ENCODE results near the gene FCHSD2.

The FCHSD2 gene

DNA sequence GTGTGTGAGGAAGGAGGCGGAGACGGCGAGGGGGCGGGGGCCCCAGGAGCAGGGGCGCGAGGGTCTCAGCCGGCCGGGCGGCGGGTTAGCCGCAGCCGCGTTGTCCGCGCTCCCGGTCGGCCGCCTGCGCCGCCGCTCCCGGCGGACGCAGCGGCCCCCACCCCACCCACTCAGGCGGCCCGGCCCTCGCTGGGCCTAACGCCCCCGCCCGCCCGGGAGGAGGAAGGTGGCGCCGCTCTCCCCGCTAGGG lies at the start of gene FCHSD2:
Gene FCHSD2 (minus strand): TSS at position 191 of the 250 bp plus-strand sequence. CDS start 441 bp downstream, outside the sequence.
- H3K27ac Mint-ChIP-seq = peak within 1 kb of the TSS; percentile 94
- no peaks in the 10 kb centered on the region for H3K27me3 Mint-ChIP-seq (ENCODE audit: low read depth)
- no peaks in the 10 kb centered on the region for H3K9me3 Mint-ChIP-seq
- H3K4me1 Mint-ChIP-seq (ENCODE audit: low read depth) = peaks cover 42% of the 10 kb centered on the region
- peak within 1 kb of the TSS; percentile 88 for H3K4me3 Mint-ChIP-seq
- no peak for DNase-seq (ENCODE audit: low spot score)
- peaks cover 28% of the 10 kb centered on the region for H3K36me3 Mint-ChIP-seq (ENCODE audit: low read depth)

DNA sequence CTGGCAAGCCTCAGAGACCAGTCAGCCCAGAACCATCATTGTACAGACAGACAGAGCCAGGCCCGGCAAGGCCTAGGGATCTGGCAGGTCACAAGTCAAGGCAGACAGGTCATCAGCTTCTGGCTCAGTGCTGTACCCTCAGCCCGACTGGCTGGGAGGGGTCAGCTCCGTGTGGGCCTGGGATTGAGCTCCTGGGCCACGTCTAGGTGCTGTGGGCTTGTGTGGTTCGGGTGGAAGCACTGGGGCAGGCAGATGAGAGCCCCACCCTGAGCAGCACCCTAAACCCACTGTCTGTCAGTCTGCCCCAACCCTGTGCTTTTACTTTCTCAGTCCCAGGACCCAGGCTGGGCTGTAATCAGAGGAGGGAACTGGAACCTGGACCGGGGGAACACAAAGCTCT lies 49.0 kb upstream of the FCHSD2 start:
- no peak overlapping the region for H3K4me3 Mint-ChIP-seq
- DNase-seq (ENCODE audit: low spot score) = no peak
- no peak overlapping the region for H3K27ac Mint-ChIP-seq
- no peaks in the 10 kb centered on the region for H3K9me3 Mint-ChIP-seq
- H3K27me3 Mint-ChIP-seq (ENCODE audit: low read depth) = peaks cover 5% of the 10 kb centered on the region
- peaks cover 9% of the 10 kb centered on the region for H3K4me1 Mint-ChIP-seq (ENCODE audit: low read depth)
- no peaks in the 10 kb centered on the region for H3K36me3 Mint-ChIP-seq (ENCODE audit: low read depth)

GRCh38 chr11:73190557-73190885 lies 48.4 kb upstream of the FCHSD2 start:
- no peaks in the 10 kb centered on the region for H3K36me3 Mint-ChIP-seq (ENCODE audit: low read depth)
- peaks cover 7% of the 10 kb centered on the region for H3K27me3 Mint-ChIP-seq (ENCODE audit: low read depth)
- no peaks in the 10 kb centered on the region for H3K9me3 Mint-ChIP-seq
- H3K4me1 Mint-ChIP-seq (ENCODE audit: low read depth) = peaks cover 9% of the 10 kb centered on the region
- no peak for DNase-seq (ENCODE audit: low spot score)
- H3K4me3 Mint-ChIP-seq = no peak overlapping the region
- no peak overlapping the region for H3K27ac Mint-ChIP-seq

DNA sequence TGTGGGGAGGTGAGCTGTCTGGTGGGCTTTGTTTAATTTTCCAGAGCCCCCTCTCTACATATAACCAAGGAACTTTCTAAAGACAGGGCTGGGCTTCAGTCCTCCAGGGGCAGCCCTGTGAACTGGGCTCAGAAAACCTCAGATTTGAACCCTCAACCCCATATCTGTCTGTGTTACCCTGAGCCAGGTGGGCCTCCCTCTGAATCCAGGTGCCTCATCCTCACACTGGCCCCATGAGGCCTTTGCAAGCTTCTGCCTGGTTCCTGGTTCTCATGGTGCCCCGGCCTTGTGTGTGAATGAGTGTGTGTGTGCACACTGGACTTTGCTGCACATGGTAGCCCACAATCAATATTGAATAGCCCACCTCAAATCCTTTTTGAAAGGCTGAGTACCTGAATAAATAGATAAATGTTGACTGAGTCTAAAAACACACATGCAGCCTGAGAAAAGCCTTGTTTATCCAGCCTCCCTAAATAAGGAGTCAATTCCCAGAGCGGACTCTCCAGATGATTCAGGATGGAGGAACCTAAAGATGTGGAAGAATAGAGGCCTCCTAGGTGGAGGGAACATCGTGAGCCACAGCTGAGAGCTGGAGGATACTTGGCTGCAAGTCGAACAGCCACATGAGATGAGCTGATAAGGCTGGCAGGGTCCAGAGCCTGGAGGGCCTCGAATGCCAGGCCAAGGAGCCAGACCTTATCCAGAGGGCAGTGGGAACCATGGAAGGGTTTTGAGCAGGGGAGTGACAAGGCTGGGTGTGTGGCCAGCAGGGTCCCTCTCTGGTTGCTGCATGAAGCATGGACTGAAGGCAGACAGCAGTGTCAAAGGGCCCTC lies 47.8 kb upstream of the FCHSD2 start:
- peaks cover 13% of the 10 kb centered on the region for H3K4me1 Mint-ChIP-seq (ENCODE audit: low read depth)
- H3K36me3 Mint-ChIP-seq (ENCODE audit: low read depth) = no peaks in the 10 kb centered on the region
- no peak overlapping the region for H3K4me3 Mint-ChIP-seq
- no peak for DNase-seq (ENCODE audit: low spot score)
- H3K27me3 Mint-ChIP-seq (ENCODE audit: low read depth) = peaks cover 11% of the 10 kb centered on the region
- H3K27ac Mint-ChIP-seq = no peak overlapping the region
- H3K9me3 Mint-ChIP-seq = no peaks in the 10 kb centered on the region

DNA sequence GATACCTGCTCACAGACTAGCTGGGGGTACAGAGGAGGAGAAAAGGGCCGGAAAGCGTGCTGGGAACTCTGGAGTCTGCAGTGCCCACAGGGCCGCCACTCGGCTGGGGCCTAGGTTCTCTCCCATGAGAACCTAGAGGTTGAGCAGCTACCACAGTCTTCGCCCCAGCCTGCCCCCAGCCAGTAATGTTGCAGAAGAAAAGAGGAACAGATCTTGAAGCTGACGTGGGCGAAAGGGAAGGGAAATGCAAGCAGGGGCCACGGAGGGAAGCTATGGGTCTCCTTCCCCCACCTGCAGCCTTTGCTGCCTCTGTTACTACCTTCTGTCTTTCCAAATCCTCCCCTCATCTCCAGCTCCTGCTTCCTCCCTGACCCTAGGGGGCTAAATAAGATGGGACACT lies 47.2 kb upstream of the FCHSD2 start:
- DNase-seq (ENCODE audit: low spot score) = no peak
- no peak overlapping the region for H3K27ac Mint-ChIP-seq
- H3K4me1 Mint-ChIP-seq (ENCODE audit: low read depth) = peaks cover 17% of the 10 kb centered on the region

DNA sequence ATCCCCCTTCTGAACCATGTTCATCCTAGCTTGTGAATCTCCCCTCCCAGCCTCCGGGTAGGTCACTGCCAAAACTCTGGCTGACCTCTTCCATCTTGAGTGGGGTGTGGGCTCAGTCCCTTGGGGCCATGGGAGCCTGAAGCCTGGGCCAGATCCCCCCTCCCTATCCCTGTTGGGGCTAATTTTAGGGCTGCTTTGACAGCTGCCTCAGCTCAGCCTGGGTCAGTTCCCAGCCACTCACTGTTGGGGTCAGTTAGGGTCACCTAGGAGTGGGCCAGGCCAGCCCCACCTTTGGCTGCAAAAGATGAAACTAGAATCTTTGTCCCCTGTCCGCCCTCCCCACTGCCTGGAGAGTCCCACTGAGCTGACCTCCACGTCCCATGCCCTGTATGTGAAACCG lies 46.2 kb upstream of the FCHSD2 start:
- H3K9me3 Mint-ChIP-seq = no peaks in the 10 kb centered on the region
- peaks cover 22% of the 10 kb centered on the region for H3K27me3 Mint-ChIP-seq (ENCODE audit: low read depth)
- H3K4me1 Mint-ChIP-seq (ENCODE audit: low read depth) = peaks cover 18% of the 10 kb centered on the region
- no peak overlapping the region for H3K27ac Mint-ChIP-seq
- DNase-seq (ENCODE audit: low spot score) = no peak
- no peaks in the 10 kb centered on the region for H3K36me3 Mint-ChIP-seq (ENCODE audit: low read depth)
- H3K4me3 Mint-ChIP-seq = no peak overlapping the region

More for the DNA sequence above, 47.2 kb upstream of the FCHSD2 start:
- H3K9me3 Mint-ChIP-seq = no peaks in the 10 kb centered on the region
- H3K4me3 Mint-ChIP-seq = no peak overlapping the region
- H3K36me3 Mint-ChIP-seq (ENCODE audit: low read depth) = no peaks in the 10 kb centered on the region
- peaks cover 15% of the 10 kb centered on the region for H3K27me3 Mint-ChIP-seq (ENCODE audit: low read depth)

DNA sequence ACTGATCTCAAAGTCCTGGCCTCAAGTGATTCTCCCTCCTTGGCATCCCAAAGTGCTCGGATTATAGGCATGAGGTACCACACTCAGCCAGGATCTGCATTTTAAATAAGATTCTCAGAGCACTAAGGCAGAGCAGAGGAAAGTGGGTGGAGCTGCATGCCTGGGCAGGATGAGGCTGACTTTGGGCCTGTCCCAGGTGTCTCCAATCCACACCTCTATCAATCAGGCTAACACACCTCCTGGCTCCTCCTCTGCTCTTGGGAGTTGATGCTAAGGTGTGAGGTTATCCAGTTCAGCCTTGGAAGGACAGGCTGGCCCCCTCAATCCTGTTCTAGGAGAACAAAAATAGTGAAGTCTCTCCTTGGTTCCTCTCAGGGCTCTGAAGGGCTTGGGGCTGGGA lies 45.7 kb upstream of the FCHSD2 start:
- H3K36me3 Mint-ChIP-seq (ENCODE audit: low read depth) = no peaks in the 10 kb centered on the region
- H3K4me1 Mint-ChIP-seq (ENCODE audit: low read depth) = peaks cover 18% of the 10 kb centered on the region
- peaks cover 27% of the 10 kb centered on the region for H3K27me3 Mint-ChIP-seq (ENCODE audit: low read depth)
- no peak overlapping the region for H3K4me3 Mint-ChIP-seq
- H3K27ac Mint-ChIP-seq = no peak overlapping the region
- no peaks in the 10 kb centered on the region for H3K9me3 Mint-ChIP-seq
- no peak for DNase-seq (ENCODE audit: low spot score)

DNA sequence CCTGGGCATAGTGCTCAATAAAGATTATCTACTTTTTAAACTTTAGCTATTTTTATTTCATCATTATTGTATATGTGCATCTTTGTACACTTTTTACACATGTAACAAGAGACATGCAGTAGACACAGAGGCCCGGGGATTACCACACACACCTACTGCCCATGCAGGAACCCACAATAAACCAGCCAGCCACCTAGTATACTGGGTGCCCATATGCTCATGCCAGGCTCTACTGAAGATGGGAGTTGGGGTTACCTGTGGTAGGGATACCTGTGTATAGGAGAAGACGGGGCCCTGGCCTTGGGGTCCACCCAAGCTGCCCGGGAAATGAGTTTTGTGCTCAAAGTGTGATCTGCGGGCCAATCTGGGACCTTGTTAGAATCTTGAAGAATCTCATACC lies 44.8 kb upstream of the FCHSD2 start:
- Mint-ChIP-seq H3K27ac (no peak overlapping the region), H3K4me3 (no peak overlapping the region), H3K4me1 (ENCODE audit: low read depth) (peaks cover 18% of the 10 kb centered on the region), H3K9me3 (no peaks in the 10 kb centered on the region), H3K36me3 (ENCODE audit: low read depth) (no peaks in the 10 kb centered on the region), H3K27me3 (ENCODE audit: low read depth) (peaks cover 29% of the 10 kb centered on the region)
- DNase-seq (ENCODE audit: low spot score) = no peak

GRCh38 chr11:73186294-73186850 lies 44.3 kb upstream of the FCHSD2 start:
- Mint-ChIP-seq H3K27me3 (ENCODE audit: low read depth) (peaks cover 35% of the 10 kb centered on the region), H3K36me3 (ENCODE audit: low read depth) (no peaks in the 10 kb centered on the region), H3K4me1 (ENCODE audit: low read depth) (peaks cover 17% of the 10 kb centered on the region), H3K9me3 (no peaks in the 10 kb centered on the region), H3K27ac (no peak overlapping the region), H3K4me3 (no peak overlapping the region)
- no peak for DNase-seq (ENCODE audit: low spot score)

- H3K4me1 Mint-ChIP-seq (ENCODE audit: low read depth) = peaks cover 12% of the 10 kb centered on the region
- no peak overlapping the region for H3K27ac Mint-ChIP-seq
- no peaks in the 10 kb centered on the region for H3K9me3 Mint-ChIP-seq
- no peak for DNase-seq (ENCODE audit: low spot score)
- no peaks in the 10 kb centered on the region for H3K36me3 Mint-ChIP-seq (ENCODE audit: low read depth)
- no peak overlapping the region for H3K4me3 Mint-ChIP-seq
- H3K27me3 Mint-ChIP-seq (ENCODE audit: low read depth) = peaks cover 37% of the 10 kb centered on the region
Observed at GRCh38 chr11:73185680-73186293, 43.7 kb upstream of the FCHSD2 start.

GRCh38 chr11:73184953-73185671 lies 43.0 kb upstream of the FCHSD2 start:
- no peak overlapping the region for H3K27ac Mint-ChIP-seq
- peaks cover 38% of the 10 kb centered on the region for H3K27me3 Mint-ChIP-seq (ENCODE audit: low read depth)
- H3K4me1 Mint-ChIP-seq (ENCODE audit: low read depth) = peaks cover 8% of the 10 kb centered on the region
- H3K9me3 Mint-ChIP-seq = no peaks in the 10 kb centered on the region
- H3K4me3 Mint-ChIP-seq = peak overlapping the region; percentile 16
- no peaks in the 10 kb centered on the region for H3K36me3 Mint-ChIP-seq (ENCODE audit: low read depth)
- peak; percentile 39 for DNase-seq (ENCODE audit: low spot score)

DNA sequence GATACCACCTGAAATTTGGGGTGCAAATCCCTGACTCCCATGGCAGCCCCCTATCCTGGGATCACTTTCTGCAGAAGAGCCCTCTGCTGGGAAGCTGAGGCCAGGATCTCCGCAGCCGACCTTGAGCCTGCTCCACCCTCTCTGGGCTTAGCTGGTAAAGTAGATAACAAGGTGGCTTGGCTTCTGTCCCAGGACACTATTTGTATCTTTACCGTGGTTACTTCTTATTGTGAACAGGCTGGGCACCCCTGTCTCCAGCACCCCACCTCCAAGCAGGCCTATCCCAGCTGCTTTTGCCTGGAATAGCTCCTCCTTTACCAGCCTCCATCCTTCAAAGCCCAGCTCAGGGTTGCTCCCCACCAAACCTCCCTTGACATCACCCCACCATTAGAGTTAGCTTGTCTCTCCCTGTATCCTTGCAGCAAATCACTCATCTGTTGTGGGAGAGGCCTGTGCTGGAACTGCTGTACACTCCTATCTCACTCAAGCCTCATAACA lies 40.8 kb upstream of the FCHSD2 start:
- Mint-ChIP-seq H3K36me3 (ENCODE audit: low read depth) (no peaks in the 10 kb centered on the region), H3K4me3 (no peak overlapping the region), H3K4me1 (ENCODE audit: low read depth) (peaks cover 8% of the 10 kb centered on the region), H3K27ac (no peak overlapping the region), H3K9me3 (no peaks in the 10 kb centered on the region), H3K27me3 (ENCODE audit: low read depth) (peaks cover 49% of the 10 kb centered on the region)
- DNase-seq (ENCODE audit: low spot score) = no peak

DNA sequence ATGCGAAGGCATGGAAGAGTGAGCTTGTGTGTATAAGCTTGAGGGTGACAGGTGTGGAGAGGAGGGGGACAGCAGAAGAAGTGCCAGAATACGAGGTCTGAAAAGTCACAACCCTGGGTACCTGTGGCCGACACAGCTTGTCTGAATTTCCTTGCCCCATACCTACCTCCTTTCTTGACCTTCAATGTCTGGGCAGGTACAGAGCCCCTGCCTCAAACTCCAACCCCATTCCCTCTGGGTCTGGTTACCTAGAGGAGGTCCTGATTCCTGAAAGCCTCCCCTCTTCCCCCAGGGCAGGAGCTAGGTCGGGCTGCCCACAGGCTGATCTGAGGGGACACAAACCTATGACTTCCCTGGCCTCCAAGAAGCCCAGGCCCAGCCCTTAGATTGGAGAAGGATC lies 36.6 kb upstream of the FCHSD2 start:
- H3K4me3 Mint-ChIP-seq = no peak overlapping the region
- H3K36me3 Mint-ChIP-seq (ENCODE audit: low read depth) = no peaks in the 10 kb centered on the region
- H3K27ac Mint-ChIP-seq = no peak overlapping the region
- H3K4me1 Mint-ChIP-seq (ENCODE audit: low read depth) = peaks cover 10% of the 10 kb centered on the region
- no peaks in the 10 kb centered on the region for H3K9me3 Mint-ChIP-seq
- DNase-seq (ENCODE audit: low spot score) = no peak
- H3K27me3 Mint-ChIP-seq (ENCODE audit: low read depth) = peaks cover 34% of the 10 kb centered on the region

Data from T-helper 2 cell treated with Interferon-gamma antibody and Interleukin-4, amounts not matched to agents 5 μg/mL and 100 μg/mL, for 36 hours (primary cell).